Ovary (tissue), 10 donors: Measurements from ENCODE around the gene DHODH. TPM values are rescaled to one million over a fixed set of nuclear protein-coding genes. Genes with fewer than 3 reads are reported as not detected.
A peak's percentile ranks its signal among the peaks of the same experiment; 100 is the strongest.

ENCODE experiments used
- DNase-seq, 5 donors: peaks; one replicate each; pipeline ENCODE4 v3.0.0-alpha.2; 2019 to 2020
- H3K27ac ChIP-seq, 2 donors: fragments of 200-600 bp; one replicate each; pipeline versions ENCODE4 v1.5.1 to v1.8.0; 2019 to 2022
- H3K27me3 ChIP-seq: fragments of 200-600 bp; one replicate; pipeline ENCODE4 v1.8.0; 2022
- H3K36me3 ChIP-seq: fragments of 200-600 bp; sonication (generic); one replicate; pipeline ENCODE4 v1.5.1; 2019
- H3K4me1 ChIP-seq: one replicate; pipeline ENCODE4 v1.8.1; 2013; ENCODE audit warnings: mild to moderate bottlenecking, moderate library complexity; ENCODE audit not compliant: insufficient read depth
- H3K4me3 ChIP-seq: fragments of 200-600 bp; sonication (generic); one replicate; pipeline ENCODE4 v1.5.1; 2017
- H3K9me3 ChIP-seq, 2 donors: fragments of 200-600 bp in 1 of 2; sonication (generic) in 1 of 2; one replicate each; pipeline versions ENCODE4 v1.5.1 to v1.8.1; 2013 to 2019; ENCODE audit warnings: mild to moderate bottlenecking in 1 of 2, moderate library complexity in 1 of 2
- CTCF ChIP-seq, 3 donors: fragments of 450-650 bp in 2 of 3; fragments of 200-600 bp in 1 of 3; IDR thresholded peaks; one replicate each; pipeline versions ENCODE4 v1.5.1 to v1.8.0; 2016 to 2022; ENCODE audit warnings: antibody characterized with exemption in 3 of 3, mild to moderate bottlenecking in 1 of 3
- EP300 ChIP-seq: sonication (generic); formaldehyde crosslinking; IDR thresholded peaks from one replicate; pipeline ENCODE4 v1.6.1; 2017; ENCODE audit warnings: antibody characterized with exemption
- POLR2A ChIP-seq: fragments of 450-650 bp; IDR thresholded peaks from one replicate; pipeline ENCODE4 v1.6.1; 2017; ENCODE audit warnings: antibody characterized with exemption, mild to moderate bottlenecking, moderate library complexity
- WGBS, 3 donors: extraction: QIAGEN DNeasy Blood & Tissue Kit in 1 of 3; methylation state at CpG; one replicate each; pipeline versions ENCODE4 v1.1.5 to v1.1.7; 2013 to 2017; 5-methylcytosine and 5-hydroxymethylcytosine counted together
- intact Hi-C, 4 donors: fragments of 100-400 bp; cut with DNase I; formaldehyde crosslinking; loops; one replicate each; pipeline versions ENCODE4 v1.11.0 to v1.15.1; 2022 to 2023
- long read RNA-seq, 3 donors: library from polyadenylated mRNA in 2 of 3; unstranded in 2 of 3; transcript quantifications; one replicate each; pipeline ENCODE4 v2.0.0 and lab custom pipeline, GENCODE V29; 2021 to 2026
- polyA plus RNA-seq, 2 donors: library from polyadenylated mRNA; stranded (reverse); fragments of 200-250 nt in 1 of 2; fragments of 350-450 nt in 1 of 2; fragmentation: Illumina TruSeq in 1 of 2; extraction: RNeasy Lipid Tissue Mini Kit (QIAGEN cat#74804) in 1 of 2; gene quantifications; one replicate each; pipeline ENCODE4 v1.2.3, GENCODE V29; 2013 to 2014
- total RNA-seq, 7 donors: library from RNA; depleted of rRNA in 2 of 7; stranded (reverse); fragments of >200 nt in 2 of 7; fragmentation: NEBNext Ultra II Directional in 3 of 7; extraction: Animal tissue kit (Norgen Biotek cat#: 25700) in 3 of 7; gene quantifications; one replicate each; pipeline versions ENCODE4 v1.1.0 to v1.2.4, GENCODE V29; 2016 to 2023
- donor health status: DM: no; HTN: no; CAD: no; lungs with moderate emphysema.
- donor health status: DM: no; HTN: no; CAD: no.
- donor health status: Bipolar disorder and iron deficiency.
- donor health status: DM: yes; HTN: yes; CAD: no.
- donor health status: DM: no; HTN: no; CAD: no.
- donor health status: DM: yes; HTN: yes; CAD: no.

Gene DHODH
- total RNA-seq (10 to 100 TPM in 4 of 7 donors, 1 to 10 TPM in 3; 3.2 to 13.0 (median 10.6) TPM), polyA plus RNA-seq (1 to 10 TPM; 5.6 to 9.4 TPM)
- long read RNA-seq, donor 1, transcript DHODH-201 (9 exons, 2,426 nt), result major isoform, 33 of 57 reads
- long read RNA-seq, donor 1, partial matches to known transcripts, result 5 of 57 reads
- long read RNA-seq, donor 1, other reads (novel, unspliced or antisense), result 18 of 57 reads
- long read RNA-seq, donor 2, partial matches to known transcripts, result 0 of 4 reads
- long read RNA-seq, donor 2, other reads (novel, unspliced or antisense), result 0 of 4 reads
- long read RNA-seq, donor 3, transcript DHODH-201 (9 exons, 2,426 nt), result major isoform, 23 of 46 reads
- long read RNA-seq, donor 3, partial matches to known transcripts, result 10 of 46 reads
- long read RNA-seq, donor 3, other reads (novel, unspliced or antisense), result 13 of 46 reads

- intact Hi-C loops, result no loop called here
- TF ChIP-seq EP300, result no peak
- peak; percentile 6 for TF ChIP-seq POLR2A
- no peak for TF ChIP-seq CTCF (IDR thresholded peaks at IDR 0.05)
- 0 to 1% (median 0%) methylated on average over 57 of the region's 57 CpGs for WGBS, 3 donors
- Histone ChIP-seq H3K4me3 (peak within 1 kb of the TSS; percentile 82), H3K36me3 (no peaks in the 10 kb centered on the region), H3K9me3 (no peaks in the 10 kb centered on the region), H3K4me1 (peaks cover 6% of the 10 kb centered on the region), H3K27ac (peak within 1 kb of the TSS in 1 of 2 donors; percentile 11), H3K27me3 (no peaks in the 10 kb centered on the region)
- DNase-seq, result peak; percentile 96 to 98 (median 97)
Measured at GRCh38 chr16:72008424-72009216, at the start of gene DHODH. Gene DHODH, plus strand, starts transcription at chr16:72008744. Its CDS starts 21 bp downstream, at chr16:72008765.

GRCh38 chr16:71961066-71962039 is 47.2 kb upstream of the DHODH start:
- H3K9me3 ChIP-seq, result no peaks in the 10 kb centered on the region
- peak; percentile 69 to 88 (median 78) for DNase-seq
- no peak overlapping the region for H3K4me3 ChIP-seq
- H3K27me3 ChIP-seq, result no peaks in the 10 kb centered on the region
- no peaks in the 10 kb centered on the region for H3K4me1 ChIP-seq
- no peaks in the 10 kb centered on the region for H3K36me3 ChIP-seq
- H3K27ac ChIP-seq, result no peak overlapping the region
- intact Hi-C loops, result no loop called here
- WGBS, 3 donors, result 37 to 46% (median 37%) methylated on average over 14 of the region's 14 CpGs
- TF ChIP-seq CTCF (IDR thresholded peaks at IDR 0.05) (peak; percentile 38 to 52 (median 48)), POLR2A (no peak), EP300 (no peak)

GRCh38 chr16:71963125-71963875 is 45.2 kb upstream of the DHODH start:
- no peaks in the 10 kb centered on the region for H3K4me1 ChIP-seq
- 70 to 80% (median 80%) methylated on average over 9 of the region's 9 CpGs for WGBS, 3 donors
- no peaks in the 10 kb centered on the region for H3K36me3 ChIP-seq
- no peak overlapping the region for H3K4me3 ChIP-seq
- intact Hi-C loops, result no loop called here
- no peaks in the 10 kb centered on the region for H3K9me3 ChIP-seq
- TF ChIP-seq CTCF (IDR thresholded peaks at IDR 0.05), result no peak
- TF ChIP-seq EP300, result no peak
- no peak for TF ChIP-seq POLR2A
- H3K27ac ChIP-seq, result no peak overlapping the region
- DNase-seq, result no peak
- no peaks in the 10 kb centered on the region for H3K27me3 ChIP-seq
